GM18907 (cell line): Measurements from ENCODE around the gene GSTT2.
A peak's percentile ranks its signal among the peaks of the same experiment; 100 is the strongest.
"Not testable (repeated sequence)": the region's sequence is repeated elsewhere in the genome, so short reads cannot be mapped to it uniquely, and the experiment has no call there.

Source experiments
- ATAC-seq: cut with Tn5 transposase; IDR thresholded peaks from one replicate; pipeline ENCODE4 v1.9.1; 2021; ENCODE audit warnings: mild to moderate bottlenecking, moderate library complexity; ENCODE audit not compliant: unreplicated experiment

GSTT2 gene

DNA sequence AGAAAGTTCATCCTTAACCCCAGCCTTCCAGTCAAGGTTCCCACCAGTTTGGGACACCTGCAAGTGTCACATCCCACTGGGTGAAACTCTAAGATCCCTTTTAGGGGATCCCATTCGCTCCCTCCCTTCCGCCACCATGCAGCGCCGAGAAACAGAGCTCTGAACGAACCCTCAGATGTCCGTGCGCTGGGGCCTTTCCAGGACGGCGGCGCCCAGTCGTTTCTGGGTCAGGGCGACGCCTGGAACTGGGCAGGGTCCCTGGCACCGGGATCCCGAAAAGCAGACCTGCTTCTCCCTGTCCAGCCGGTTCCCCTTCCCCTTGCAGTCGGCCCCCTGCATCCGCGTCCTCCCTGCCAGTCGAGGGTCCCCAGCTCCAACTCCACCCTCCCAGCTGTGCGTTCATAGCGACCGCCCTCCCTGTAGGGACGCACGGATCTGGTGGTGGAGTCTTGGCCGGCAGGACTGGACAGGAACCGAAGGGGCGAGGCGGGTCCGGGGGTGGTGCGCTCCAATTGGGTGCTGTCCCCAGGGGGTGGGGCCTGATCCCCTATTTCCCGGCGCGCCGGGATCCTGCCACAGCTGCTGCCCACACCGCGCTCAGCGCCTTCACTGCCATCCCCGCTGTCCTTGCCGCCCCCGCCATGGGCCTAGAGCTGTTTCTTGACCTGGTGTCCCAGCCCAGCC, at the start of gene GSTT2:
TSS of gene GSTT2 (plus strand) at position 578 of the 684 bp plus-strand sequence.
- ATAC-seq: not testable (repeated sequence)

DNA sequence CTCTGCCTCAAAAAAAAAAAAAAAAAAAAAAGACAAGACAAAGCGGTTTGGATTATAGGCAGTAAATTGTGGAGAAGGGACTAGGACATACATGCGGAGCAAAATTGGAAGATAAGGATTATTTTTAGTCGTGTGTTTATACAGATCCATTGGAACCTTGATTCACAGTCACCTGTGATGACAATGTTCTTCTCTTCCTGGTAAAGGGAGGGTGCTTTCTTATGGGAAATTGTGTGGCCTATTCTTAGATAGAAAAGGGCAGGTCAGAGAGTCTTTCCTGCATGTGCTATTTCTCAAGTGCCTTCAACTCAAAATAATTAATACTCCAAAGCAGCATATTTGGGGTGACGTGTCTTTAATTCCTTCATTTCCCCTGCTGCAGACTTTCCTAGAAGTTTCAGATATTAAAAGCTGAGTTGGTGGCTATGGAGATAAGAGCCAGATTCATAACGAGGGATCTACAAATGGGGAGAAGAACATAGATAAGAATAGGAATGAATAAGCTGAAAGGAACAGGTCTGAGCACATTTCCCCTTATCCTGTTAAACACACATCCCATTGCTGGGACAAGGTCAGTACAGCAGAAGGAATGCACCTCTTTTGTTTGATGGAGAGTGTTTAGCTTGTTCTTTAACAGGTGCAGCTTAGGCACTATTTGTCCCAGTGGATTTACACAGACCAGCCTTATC, 41.5 kb upstream of the GSTT2 start:
- no peak for ATAC-seq

DNA sequence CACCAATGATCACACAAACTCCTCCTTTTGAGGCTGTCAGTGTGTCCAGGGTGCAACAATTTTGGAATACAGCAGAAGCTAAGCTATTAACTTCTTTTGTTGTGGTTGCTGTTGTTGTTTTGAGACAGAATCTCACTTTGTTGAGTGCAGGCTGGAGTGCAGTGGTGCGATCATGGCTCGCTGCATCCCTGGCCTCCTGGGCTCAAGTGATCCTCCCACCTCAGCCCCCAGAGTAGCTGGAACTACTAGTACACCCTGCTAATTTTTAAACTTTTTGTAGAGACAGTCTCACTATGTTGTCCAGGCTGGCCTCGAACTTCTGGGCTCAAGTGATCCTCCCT, 40.9 kb upstream of the GSTT2 start:
- no peak for ATAC-seq

DNA sequence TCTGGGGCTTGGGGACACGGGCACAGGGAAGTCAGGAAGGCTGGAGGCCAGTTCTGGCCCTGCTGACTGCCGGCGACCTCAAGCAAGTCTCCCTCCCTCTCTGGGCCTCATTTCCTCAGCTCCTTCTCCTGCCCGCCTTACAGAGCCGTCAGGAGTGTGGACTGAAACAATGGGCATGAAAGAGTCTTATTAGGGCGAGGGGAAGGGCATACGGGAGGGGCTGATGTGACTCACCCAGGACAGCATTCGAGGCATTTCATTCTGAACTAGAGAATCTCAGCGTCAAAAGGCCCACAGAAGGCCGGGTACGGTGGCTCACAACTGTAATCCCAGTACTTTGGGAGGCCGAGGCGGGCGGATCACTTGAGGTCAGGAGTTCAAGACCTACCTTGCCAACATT, 39.8 kb upstream of the GSTT2 start:
- not testable (repeated sequence) for ATAC-seq

DNA sequence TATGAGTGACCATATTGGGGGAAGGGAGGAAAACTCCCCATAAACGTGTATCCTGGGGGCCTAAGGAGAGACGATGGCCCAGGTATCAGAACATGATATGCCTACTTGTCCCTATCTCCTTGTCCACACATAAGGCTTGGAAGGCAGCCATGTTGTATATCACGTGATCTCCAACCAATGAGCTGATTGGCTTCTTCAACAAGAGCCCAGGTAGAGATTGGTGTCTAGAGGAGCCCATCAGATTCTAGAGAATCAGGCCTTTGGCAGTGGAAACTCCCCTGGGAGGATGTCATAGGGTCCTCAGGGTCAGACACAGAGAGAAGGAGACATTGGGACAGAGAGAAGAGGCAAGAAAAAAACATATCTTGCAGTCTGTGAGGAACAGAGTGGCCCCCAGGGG, 32.5 kb upstream of the GSTT2 start:
- not testable (repeated sequence) for ATAC-seq

DNA sequence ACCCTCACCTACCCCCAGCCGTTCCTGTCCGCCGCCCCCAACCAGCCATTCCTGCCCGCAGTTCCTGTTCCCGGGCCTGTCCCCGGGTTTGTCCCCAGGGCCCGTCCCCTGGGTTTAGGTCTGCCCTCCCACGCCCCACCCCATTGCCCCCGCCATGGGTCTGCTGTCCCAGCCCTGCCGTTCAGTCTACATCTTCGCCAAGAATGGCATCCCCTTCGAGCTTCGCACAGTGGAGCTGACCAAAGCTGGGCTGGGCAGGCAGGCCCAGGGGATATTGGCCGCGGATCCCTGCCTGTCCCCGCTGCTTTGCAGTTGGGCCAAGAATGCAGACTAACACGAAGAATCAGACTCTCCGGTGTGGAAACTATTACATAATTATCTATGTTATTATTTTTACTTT, 30.2 kb upstream of the GSTT2 start:
- ATAC-seq: not testable (repeated sequence)

DNA sequence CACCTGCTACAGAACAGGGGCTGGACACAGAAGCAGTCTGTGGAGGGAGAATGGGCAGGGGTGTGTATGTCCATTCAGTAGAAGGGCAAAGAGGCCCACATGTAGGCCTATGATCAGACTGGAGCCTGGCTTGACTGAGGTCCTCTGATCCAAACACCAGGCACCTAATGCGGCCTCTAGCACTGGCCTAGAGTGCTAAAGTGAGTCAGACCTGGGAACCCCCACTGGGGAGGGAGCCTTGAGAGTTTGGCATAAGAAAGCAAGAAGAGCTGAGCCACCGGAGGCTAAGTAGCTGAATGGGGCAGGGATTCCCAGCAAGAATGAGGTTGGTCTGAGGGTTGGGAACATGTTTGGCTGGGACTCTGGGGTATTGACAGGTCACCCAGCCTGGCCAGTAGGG, 28.6 kb upstream of the GSTT2 start:
- ATAC-seq: not testable (repeated sequence)

DNA sequence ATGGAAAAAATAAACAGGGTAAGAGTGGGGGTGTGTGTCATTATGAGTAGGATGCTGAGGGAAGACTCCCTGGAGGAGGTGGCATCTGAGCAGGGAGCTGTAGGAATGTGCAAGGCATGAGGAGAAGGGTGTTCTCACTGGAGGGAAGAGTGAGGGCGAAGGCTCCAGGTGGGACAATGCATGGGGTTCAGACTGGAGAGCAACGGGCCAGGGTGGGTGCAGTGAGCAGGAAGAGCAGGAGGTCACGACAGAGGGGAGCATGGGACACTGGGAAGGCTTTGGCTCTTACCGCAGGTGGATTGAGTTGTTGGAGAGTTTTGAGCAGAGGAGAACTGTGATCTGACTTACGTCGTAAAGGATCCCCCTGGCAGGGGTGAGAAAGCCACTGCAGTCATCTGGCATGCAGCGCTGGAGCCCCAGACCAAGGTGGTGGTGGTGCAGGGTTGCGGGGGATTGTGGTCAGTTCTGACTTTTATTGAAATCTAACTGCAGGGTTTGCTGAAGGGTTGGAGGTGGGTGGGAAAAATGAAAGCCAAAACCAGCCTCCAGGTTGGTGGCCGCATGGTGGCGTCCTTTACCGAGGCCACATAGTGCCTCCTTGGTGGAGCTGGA, 27.0 kb upstream of the GSTT2 start:
- not testable (repeated sequence) for ATAC-seq

DNA sequence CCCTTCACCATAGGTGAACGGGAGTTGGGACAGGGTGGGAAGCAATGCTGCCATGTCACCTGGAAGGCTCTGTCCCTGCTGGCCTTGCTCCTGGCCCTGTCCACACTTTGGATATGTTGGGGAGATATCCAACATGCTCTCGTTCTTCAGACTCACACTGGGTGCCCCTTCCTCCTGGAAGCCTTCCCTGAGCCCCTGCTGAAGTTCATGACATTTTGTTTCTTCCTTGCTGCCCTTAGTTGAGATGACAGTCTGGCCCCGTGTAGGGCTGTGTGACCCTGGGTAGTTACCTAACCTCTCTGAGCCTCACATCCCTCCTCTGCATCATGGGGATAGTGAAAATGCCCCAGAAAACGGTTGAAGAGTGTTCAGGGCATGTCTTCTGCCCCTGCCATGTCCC, 26.4 kb upstream of the GSTT2 start:
- ATAC-seq: not testable (repeated sequence)

DNA sequence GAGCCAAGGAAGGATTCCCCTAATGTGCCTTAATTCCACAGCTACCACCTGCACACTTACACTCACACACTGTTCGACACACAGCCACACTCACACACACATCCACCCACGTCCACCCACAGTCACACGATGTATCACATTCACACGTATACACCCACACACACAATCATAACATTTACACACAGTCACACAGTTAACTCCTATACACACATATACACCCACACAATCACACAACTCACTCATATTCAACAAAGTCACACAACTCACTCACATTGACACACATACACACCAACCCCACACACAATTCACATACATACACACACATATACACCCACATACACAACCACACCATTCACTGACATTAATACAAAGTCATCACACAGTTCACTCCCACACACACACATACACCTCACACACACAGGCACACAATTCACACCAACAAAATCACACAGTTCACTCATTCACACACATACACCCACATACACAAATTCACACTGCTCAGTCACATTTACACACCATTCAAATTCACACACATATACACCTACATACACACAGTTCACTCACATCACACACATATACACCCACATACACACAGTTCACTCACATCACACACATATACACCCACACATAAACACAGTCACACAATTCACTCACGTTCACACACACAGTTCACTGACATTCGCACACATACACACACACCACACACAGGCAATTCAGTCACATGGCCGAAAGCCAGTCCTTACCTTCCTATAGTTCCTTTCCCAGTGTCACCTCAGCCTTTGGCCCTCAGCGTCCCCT, 25.5 kb upstream of the GSTT2 start:
- ATAC-seq: not testable (repeated sequence)

DNA sequence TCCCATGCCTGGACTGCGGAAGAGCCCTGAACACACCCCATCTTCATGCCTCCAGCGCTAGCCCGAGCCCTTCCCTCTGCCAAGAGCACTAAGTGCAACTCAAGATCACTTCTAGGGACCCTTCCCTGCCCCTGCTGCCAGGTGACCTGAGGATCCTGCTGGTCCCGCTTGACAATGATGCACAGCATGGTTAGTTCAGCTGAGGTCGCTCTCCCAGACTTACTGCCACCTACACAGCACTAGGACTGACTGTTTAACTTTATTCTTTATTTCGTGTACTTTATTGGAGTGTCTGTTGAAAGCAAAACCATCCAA, 25.0 kb upstream of the GSTT2 start:
- not testable (repeated sequence) for ATAC-seq

DNA sequence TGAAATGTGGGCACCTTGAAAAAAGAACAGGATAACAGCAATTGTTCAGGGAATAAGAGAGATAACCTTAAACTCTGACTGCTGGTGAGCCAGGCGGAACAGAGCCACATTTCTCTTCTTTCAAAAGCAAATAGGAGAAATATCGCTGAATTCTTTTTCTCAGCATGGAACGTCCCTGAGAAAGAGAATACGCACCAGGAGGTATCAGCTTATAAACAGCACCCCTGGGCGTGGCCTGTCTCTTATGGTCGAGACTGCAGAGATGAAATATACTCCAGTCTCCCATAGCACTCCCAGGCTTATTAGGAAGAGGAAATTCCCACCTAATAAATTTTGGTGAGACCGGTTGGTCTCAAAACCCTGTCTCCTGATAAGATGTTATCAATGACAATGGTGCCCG, 24.0 kb upstream of the GSTT2 start:
- ATAC-seq: not testable (repeated sequence)

DNA sequence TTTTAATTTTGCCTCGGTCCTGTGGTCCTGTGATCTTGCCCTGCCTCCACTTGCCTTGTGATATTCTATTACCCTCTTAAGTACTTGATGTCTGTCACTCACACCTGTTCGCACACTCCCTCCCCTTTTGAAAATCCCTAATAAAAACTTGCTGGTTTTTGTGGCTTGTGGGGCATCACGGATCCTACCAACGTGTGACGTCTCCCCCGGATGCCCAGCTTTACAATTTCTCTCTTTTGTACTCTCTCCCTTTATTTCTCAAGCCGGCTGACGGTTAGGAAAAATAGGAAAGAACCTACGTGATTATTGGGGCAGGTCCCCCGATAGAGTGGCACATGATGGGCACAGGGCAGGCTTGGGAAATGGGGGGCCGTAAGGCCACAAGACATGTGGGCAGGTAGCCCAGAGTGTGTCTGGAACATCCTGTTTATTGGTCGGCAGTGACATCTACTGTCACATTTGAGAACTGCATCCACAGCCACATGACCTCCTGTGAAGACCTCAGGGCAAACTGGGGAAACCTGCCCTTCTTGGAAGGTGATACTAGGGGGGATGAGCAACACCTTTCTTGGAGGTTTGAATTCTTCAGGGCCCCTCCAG, 23.5 kb upstream of the GSTT2 start:
- ATAC-seq: peak; percentile 40

DNA sequence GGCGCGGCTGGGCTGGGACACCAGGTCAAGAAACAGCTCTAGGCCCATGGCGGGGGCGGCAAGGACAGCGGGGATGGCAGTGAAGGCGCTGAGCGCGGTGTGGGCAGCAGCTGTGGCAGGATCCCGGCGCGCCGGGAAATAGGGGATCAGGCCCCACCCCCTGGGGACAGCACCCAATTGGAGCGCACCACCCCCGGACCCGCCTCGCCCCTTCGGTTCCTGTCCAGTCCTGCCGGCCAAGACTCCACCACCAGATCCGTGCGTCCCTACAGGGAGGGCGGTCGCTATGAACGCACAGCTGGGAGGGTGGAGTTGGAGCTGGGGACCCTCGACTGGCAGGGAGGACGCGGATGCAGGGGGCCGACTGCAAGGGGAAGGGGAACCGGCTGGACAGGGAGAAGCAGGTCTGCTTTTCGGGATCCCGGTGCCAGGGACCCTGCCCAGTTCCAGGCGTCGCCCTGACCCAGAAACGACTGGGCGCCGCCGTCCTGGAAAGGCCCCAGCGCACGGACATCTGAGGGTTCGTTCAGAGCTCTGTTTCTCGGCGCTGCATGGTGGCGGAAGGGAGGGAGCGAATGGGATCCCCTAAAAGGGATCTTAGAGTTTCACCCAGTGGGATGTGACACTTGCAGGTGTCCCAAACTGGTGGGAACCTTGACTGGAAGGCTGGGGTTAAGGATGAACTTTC, 18.7 kb upstream of the GSTT2 start, which contains the start of gene GSTT2B:
TSS of gene GSTT2B (minus strand) at position 112 of the 688 bp plus-strand sequence. CDS start at position 48, 64 bp downstream.
- ATAC-seq: not testable (repeated sequence)

DNA sequence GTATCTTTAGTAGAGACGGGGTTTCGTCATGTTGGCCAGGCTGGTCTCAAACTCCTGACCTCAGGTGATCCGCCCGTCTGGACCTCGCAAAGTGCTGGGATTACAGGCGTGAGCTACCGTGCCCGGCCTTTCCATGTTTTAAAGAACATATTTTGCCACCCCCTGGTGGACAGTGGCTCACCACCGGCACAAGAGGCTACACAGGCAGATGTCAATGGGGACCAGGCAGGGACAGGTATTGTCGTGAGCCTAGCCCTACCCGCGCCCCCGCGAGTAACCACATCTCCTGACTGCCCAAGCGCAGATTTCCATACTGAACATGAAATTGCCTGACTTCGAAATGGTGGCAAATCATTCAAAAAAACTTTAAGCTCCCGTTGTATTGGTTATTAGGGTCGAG, 13.8 kb upstream of the GSTT2 start:
- peak; percentile 32 for ATAC-seq

DNA sequence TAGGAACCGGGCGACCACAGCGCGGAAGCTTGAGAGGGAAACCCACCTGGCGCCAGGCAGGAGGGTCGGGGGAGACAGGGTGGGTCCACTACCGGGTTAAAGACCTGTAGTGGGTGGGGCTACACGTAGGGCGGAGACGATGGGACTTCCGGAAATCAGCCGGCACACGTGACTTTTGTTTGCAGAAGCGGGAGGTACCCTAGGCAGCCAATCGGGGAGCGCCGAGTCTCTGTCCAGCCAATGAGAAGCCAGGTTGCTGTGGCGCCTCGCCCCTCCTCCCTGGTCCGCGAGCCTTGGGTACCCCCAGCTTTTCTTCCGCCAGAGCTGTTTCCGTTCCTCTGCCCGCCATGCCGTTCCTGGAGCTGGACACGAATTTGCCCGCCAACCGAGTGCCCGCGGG, 13.4 kb upstream of the GSTT2 start, which contains the start of gene DDTL:
TSS of gene DDTL (plus strand) at position 321 of the 400 bp plus-strand sequence. CDS start at position 348, 27 bp downstream.
- ATAC-seq: peak; percentile 91

DNA sequence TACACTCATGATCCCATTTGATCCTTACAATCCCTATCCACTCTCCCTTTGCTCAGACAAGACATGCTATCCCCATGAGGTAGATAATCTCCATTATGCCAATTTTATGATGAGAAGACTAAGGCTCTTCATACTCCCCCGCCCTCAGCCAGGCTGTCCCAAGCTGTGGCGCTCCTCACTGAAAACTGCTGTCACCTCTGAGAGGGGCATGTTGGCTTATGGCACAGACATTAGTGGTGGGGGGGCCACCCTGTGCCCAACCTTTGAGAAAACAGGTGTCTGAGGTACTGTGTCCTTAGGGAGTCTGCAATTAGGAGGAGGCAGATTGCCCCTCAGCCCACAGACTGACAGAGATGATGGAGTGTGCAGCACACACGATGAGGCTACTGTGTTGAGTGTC, 10.9 kb upstream of the GSTT2 start:
- ATAC-seq: no peak

DNA sequence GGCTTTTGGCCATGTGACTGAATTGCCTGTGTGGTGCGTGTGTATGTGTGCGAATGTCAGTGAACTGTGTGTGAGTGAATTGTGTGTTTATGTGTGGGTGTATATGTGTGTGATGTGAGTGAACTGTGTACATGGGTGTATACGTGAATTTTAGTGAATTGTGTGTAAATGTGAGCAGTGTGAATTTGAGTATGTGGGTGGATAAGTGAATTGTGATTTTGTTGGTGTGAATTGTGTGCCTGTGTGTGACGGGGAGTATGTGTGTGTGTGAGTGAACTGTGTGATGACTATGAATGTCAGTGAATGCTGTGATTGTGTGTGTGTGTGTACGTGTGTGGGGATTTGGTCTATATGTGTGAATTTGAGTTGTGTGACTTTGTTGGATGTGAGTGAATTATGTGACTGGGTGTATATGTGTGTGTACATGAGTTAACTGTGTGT, 9.7 kb upstream of the GSTT2 start:
- no peak for ATAC-seq

DNA sequence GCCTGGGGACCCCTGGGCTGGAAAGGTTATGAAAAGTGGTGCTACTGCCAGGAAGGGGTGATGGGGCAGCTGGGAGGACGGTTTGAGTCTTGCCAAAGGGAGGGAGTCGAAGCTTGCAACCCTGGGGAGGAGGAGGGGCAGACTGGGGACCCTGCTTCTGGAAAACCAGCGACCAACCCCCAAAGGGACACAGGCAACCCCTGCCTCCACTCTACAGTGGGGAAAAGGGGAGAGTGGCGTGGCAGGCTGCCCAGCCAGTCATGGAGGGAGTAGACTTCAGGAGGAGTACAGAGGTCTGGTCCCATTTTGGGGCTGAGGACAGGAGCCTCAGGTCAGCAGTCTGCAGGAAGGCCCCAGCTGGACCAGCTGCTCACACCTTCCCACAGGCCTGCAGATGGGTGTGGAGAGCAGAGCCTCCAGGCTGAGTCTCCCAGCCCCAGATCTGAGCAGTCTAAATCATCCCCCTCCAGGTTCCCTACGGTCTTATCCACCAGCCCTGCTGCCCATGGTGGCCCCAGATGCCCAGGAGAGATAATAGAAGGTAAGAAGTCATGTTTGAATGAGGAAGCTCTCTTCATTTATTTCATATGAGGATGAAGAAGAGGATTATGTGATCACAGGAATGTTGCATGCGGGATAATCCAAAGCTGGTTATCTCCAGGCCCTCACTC, 9.0 kb upstream of the GSTT2 start:
- no peak for ATAC-seq

DNA sequence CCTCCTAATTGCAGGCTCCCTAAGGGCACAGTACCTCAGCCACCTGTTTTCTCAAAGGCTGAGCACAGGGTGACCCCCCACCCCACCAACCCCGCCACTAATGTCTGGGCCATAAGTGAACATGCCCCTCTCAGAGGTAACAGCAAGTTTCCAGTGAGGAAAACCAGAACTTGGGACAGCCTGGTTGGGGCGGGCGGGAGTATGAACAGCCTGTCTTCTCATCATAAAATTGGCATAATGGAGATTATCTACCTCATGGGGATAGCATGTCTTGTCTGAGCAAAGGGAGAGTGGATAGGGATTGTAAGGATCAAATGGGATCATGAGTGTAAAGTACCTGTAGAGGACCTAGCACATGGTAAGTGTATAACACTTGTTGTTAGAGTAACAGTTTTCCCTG, 8.0 kb upstream of the GSTT2 start:
- not testable (repeated sequence) for ATAC-seq
